Measurements from ENCODE around the gene PREX1. TPM values are rescaled to one million over a fixed set of nuclear protein-coding genes. Genes with fewer than 3 reads are reported as not detected.

The PREX1 gene
- total and polyA plus RNA-seq, 8 donors: 5.2 to 25.2 (median 16.6) TPM

DNA sequence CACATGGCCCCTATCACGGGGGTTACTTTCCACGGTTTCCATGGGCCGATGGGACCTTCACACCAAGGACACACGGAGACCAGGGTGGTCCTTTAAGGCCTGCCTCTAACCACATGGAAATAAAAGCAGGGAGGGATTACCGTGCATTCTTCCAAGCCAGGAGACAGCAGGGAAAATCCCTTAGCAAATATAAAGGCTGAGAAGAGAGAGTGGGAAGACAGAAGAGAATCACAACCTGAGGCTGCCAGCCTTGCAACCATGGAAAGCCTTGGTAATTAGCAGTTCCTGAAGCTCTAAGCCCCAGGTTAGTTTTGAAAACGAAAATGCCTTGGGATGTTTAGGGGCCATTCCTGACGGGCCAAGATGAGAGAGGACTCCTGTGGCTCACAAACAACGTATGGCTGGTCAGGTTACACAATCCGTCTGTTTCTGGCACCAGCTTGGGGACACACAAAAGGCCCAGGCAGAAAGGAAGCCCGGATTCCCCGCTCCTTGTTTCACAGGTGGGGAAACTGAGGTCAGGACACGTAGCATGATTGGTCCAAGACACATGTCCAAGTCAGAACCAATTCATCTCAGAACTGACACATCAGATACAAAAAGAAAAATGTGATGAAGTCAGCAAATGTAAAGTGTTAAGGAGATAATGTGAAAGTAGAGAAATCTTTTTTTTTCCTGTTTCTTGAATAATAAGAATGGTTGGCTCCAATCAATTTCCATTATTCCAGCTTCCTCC, 2.8 kb downstream of the PREX1 start:
- H3K4me3 ChIP-seq: peak overlapping the region in 3 of 4 donors; percentile 67 to 76 (median 74)
- H3K27me3 ChIP-seq: peaks cover 0 to 21% (median 3%) of the 10 kb centered on the region in 3 donors
- DNase-seq: no peak
- H3K4me1 ChIP-seq: peaks cover 0 to 86% (median 48%) of the 10 kb centered on the region in 4 donors
- H3K9me3 ChIP-seq: no peaks in the 10 kb centered on the region
- no peaks in the 10 kb centered on the region for H3K36me3 ChIP-seq
- 42 to 48% (median 43%) methylated on average over 12 of the region's 12 CpGs for WGBS, 5 donors
- intact Hi-C loops (cut with DNase I; ENCODE audit: low total_unique reads): no loop called here
- TF ChIP-seq, protein P1, sequence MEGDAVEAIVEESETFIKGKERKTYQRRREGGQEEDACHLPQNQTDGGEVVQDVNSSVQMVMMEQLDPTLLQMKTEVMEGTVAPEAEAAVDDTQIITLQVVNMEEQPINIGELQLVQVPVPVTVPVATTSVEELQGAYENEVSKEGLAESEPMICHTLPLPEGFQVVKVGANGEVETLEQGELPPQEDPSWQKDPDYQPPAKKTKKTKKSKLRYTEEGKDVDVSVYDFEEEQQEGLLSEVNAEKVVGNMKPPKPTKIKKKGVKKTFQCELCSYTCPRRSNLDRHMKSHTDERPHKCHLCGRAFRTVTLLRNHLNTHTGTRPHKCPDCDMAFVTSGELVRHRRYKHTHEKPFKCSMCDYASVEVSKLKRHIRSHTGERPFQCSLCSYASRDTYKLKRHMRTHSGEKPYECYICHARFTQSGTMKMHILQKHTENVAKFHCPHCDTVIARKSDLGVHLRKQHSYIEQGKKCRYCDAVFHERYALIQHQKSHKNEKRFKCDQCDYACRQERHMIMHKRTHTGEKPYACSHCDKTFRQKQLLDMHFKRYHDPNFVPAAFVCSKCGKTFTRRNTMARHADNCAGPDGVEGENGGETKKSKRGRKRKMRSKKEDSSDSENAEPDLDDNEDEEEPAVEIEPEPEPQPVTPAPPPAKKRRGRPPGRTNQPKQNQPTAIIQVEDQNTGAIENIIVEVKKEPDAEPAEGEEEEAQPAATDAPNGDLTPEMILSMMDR (IDR thresholded peaks at IDR 0.05): no peak
- TF ChIP-seq POLR2A (IDR thresholded peaks at IDR 0.05): no peak
- TF ChIP-seq POLR2AphosphoS5 (IDR thresholded peaks at IDR 0.05): no peak
- TF ChIP-seq EP300 (IDR thresholded peaks at IDR 0.05): no peak
- peak overlapping the region; percentile 16 to 85 (median 82) for H3K27ac ChIP-seq

- no peak for DNase-seq
- Histone ChIP-seq H3K4me3 (peak overlapping the region in 2 of 4 donors; percentile 36 to 67), H3K27me3 (peaks cover 0 to 21% (median 3%) of the 10 kb centered on the region in 3 donors), H3K4me1 (peaks cover 0 to 93% (median 52%) of the 10 kb centered on the region in 4 donors), H3K27ac (peak overlapping the region; percentile 20 to 85 (median 74)), H3K36me3 (no peaks in the 10 kb centered on the region), H3K9me3 (no peaks in the 10 kb centered on the region)
- TF ChIP-seq POLR2AphosphoS5 (IDR thresholded peaks at IDR 0.05) (peak in 1 of 3 donors; percentile 3), EP300 (IDR thresholded peaks at IDR 0.05) (no peak), POLR2A (IDR thresholded peaks at IDR 0.05) (no peak)
- TF ChIP-seq, protein P1 (IDR thresholded peaks at IDR 0.05): no peak
- intact Hi-C loops (cut with DNase I; ENCODE audit: low total_unique reads): no loop called here
- 55 to 69% (median 65%) methylated on average over 8 of the region's 8 CpGs for WGBS, 5 donors
Observed at GRCh38 chr20:48823960-48824498, 3.8 kb downstream of the PREX1 start.

- Histone ChIP-seq H3K27me3 (peaks cover 0 to 16% (median 3%) of the 10 kb centered on the region in 3 donors), H3K27ac (peak overlapping the region; percentile 1 to 85 (median 74)), H3K9me3 (no peaks in the 10 kb centered on the region), H3K36me3 (no peaks in the 10 kb centered on the region), H3K4me3 (peak overlapping the region in 2 of 4 donors; percentile 36 to 67), H3K4me1 (peaks cover 0 to 93% (median 52%) of the 10 kb centered on the region in 4 donors)
- intact Hi-C loops (cut with DNase I; ENCODE audit: low total_unique reads): no loop called here
- DNase-seq: no peak
- WGBS, 5 donors: 82 to 90% (median 89%) methylated on average over 7 of the region's 7 CpGs
- no peak for TF ChIP-seq POLR2AphosphoS5 (IDR thresholded peaks at IDR 0.05)
- no peak for TF ChIP-seq EP300 (IDR thresholded peaks at IDR 0.05)
- TF ChIP-seq, protein P1 (IDR thresholded peaks at IDR 0.05): no peak
- no peak for TF ChIP-seq POLR2A (IDR thresholded peaks at IDR 0.05)
Observed at GRCh38 chr20:48823476-48823875, 4.3 kb downstream of the PREX1 start.

- DNase-seq: no peak
Observed at GRCh38 chr20:48822879-48823385, 4.9 kb downstream of the PREX1 start.

More at GRCh38 chr20:48822879-48823385, 4.9 kb downstream of the PREX1 start:
- Histone ChIP-seq H3K27ac (peak overlapping the region; percentile 1 to 85 (median 66)), H3K4me3 (peak overlapping the region in 2 of 4 donors; percentile 36 to 67), H3K9me3 (no peaks in the 10 kb centered on the region), H3K36me3 (no peaks in the 10 kb centered on the region), H3K4me1 (peaks cover 0 to 94% (median 50%) of the 10 kb centered on the region in 4 donors), H3K27me3 (peaks cover 0 to 10% (median 0%) of the 10 kb centered on the region in 3 donors)
- no peak for TF ChIP-seq POLR2AphosphoS5 (IDR thresholded peaks at IDR 0.05)
- TF ChIP-seq, protein P1 (IDR thresholded peaks at IDR 0.05): no peak
- TF ChIP-seq EP300 (IDR thresholded peaks at IDR 0.05): no peak
- TF ChIP-seq POLR2A (IDR thresholded peaks at IDR 0.05): no peak
- intact Hi-C loops (cut with DNase I; ENCODE audit: low total_unique reads): no loop called here
- WGBS, 5 donors: 51 to 60% (median 55%) methylated on average over 8 of the region's 8 CpGs
